CD4-positive, CD25-positive, alpha-beta regulatory T cell (primary cell): ENCODE measurements around the gene ACTL7A. TPM values are rescaled to one million over a fixed set of nuclear protein-coding genes. Genes with fewer than 3 reads are reported as not detected.
A peak's percentile ranks its signal among the peaks of the same experiment; 100 is the strongest.

Experiments
- ATAC-seq, 2 donors: fragments of 150-1000 bp; cut with Tn5 transposase; one replicate each; pipeline ENCODE4 v1.10.0; 2021; ENCODE audit warnings: low read depth in 2 of 2, moderate number of reproducible peaks in 2 of 2, moderate library complexity in 1 of 2
- DNase-seq, 3 donors: peaks; one replicate each; pipeline versions ENCODE4 v3.0.0 to v3.0.0-alpha.2; 2012 to 2022; ENCODE audit warnings: mixed read lengths in 1 of 3
- H3K27ac ChIP-seq: one replicate; pipeline ENCODE4 v1.7.0; 2013; ENCODE audit warnings: mild to moderate bottlenecking, low read length; ENCODE audit not compliant: insufficient read depth, poor library complexity, severe bottlenecking
- H3K27me3 ChIP-seq: one replicate; pipeline ENCODE4 v1.7.0; 2013; ENCODE audit warnings: low read length; ENCODE audit not compliant: control insufficient read depth, insufficient read depth
- H3K36me3 ChIP-seq: one replicate; pipeline ENCODE4 v1.7.0; 2013; ENCODE audit warnings: mild to moderate bottlenecking, low read length, moderate library complexity; ENCODE audit not compliant: control insufficient read depth, insufficient read depth
- H3K4me1 ChIP-seq: 2 replicates; pipeline ENCODE4 v1.7.0; 2013; ENCODE audit warnings: mild to moderate bottlenecking, low read length; ENCODE audit not compliant: insufficient read depth, control insufficient read depth, poor library complexity, severe bottlenecking
- H3K4me3 ChIP-seq: one replicate; pipeline ENCODE4 v1.7.0; 2013; ENCODE audit warnings: low read depth, mild to moderate bottlenecking, low read length, moderate library complexity
- H3K9me3 ChIP-seq, 2 experiments: 1 replicate in 1 of 2; 2 replicates in 1 of 2; pipeline ENCODE4 v1.7.0; 2013; ENCODE audit warnings: low read length in 2 of 2, mild to moderate bottlenecking in 1 of 2, moderate library complexity in 1 of 2; ENCODE audit not compliant: control insufficient read depth in 2 of 2
- H3K27ac Mint-ChIP-seq, 3 donors: one replicate each; pipeline ENCODE4 v1.8.0; 2020 to 2022; ENCODE audit warnings: mild to moderate bottlenecking in 3 of 3, mixed read lengths in 3 of 3, moderate library complexity in 2 of 3
- H3K27me3 Mint-ChIP-seq: one replicate; pipeline ENCODE4 v1.8.0; 2022; ENCODE audit warnings: mild to moderate bottlenecking, mixed read lengths
- H3K36me3 Mint-ChIP-seq: one replicate; pipeline ENCODE4 v1.8.0; 2020; ENCODE audit warnings: mixed read lengths
- H3K4me1 Mint-ChIP-seq, 4 donors: one replicate each; pipeline ENCODE4 v1.8.0; 2020 to 2022; ENCODE audit warnings: mixed read lengths in 4 of 4, mild to moderate bottlenecking in 1 of 4
- H3K4me3 Mint-ChIP-seq, 4 donors: one replicate each; pipeline ENCODE4 v1.8.0; 2020 to 2022; ENCODE audit warnings: mild to moderate bottlenecking in 4 of 4, mixed read lengths in 4 of 4, moderate library complexity in 3 of 4
- H3K9me3 Mint-ChIP-seq, 7 donors: one replicate each; pipeline ENCODE4 v1.8.0; 2020 to 2022; ENCODE audit warnings: mixed read lengths in 7 of 7, mild to moderate bottlenecking in 3 of 7, moderate library complexity in 2 of 7
- polyA plus RNA-seq, 4 donors: library from polyadenylated mRNA; unstranded; fragments of 300-500 nt; fragmentation: Illumina TruSeq; gene quantifications; one replicate each; pipeline ENCODE4 v1.2.3, GENCODE V29; 2021
- total RNA-seq: library from RNA; stranded (reverse); gene quantifications from one replicate; pipeline ENCODE4 v1.2.3, GENCODE V29; 2022

Gene ACTL7A
- total and polyA plus RNA-seq, 5 donors from 2014 or later: not detected

GRCh38 chr9:108859459-108860114 lies 2.5 kb upstream of the ACTL7A start:
- H3K9me3 Mint-ChIP-seq: peaks cover 0 to 4% (median 0%) of the 10 kb centered on the region in 7 donors
- H3K27ac ChIP-seq: no peak overlapping the region
- H3K27me3 ChIP-seq: no peaks in the 10 kb centered on the region
- H3K4me3 ChIP-seq: no peak overlapping the region
- H3K27ac Mint-ChIP-seq: no peak overlapping the region
- peaks cover 6% of the 10 kb centered on the region for H3K36me3 Mint-ChIP-seq
- DNase-seq (no peak), ATAC-seq (no peak)
- H3K27me3 Mint-ChIP-seq: no peaks in the 10 kb centered on the region
- H3K4me1 ChIP-seq: no peaks in the 10 kb centered on the region
- no peaks in the 10 kb centered on the region for H3K9me3 ChIP-seq
- no peak overlapping the region for H3K4me3 Mint-ChIP-seq
- no peaks in the 10 kb centered on the region for H3K36me3 ChIP-seq
- no peaks in the 10 kb centered on the region for H3K4me1 Mint-ChIP-seq

- Mint-ChIP-seq H3K27me3 (no peaks in the 10 kb centered on the region), H3K4me3 (no peak overlapping the region), H3K4me1 (no peaks in the 10 kb centered on the region), H3K36me3 (peaks cover 6% of the 10 kb centered on the region), H3K9me3 (peaks cover 0 to 4% (median 0%) of the 10 kb centered on the region in 7 donors), H3K27ac (no peak overlapping the region)
- no peaks in the 10 kb centered on the region for H3K4me1 ChIP-seq
- DNase-seq (no peak), ATAC-seq (no peak)
- H3K4me3 ChIP-seq: no peak overlapping the region
- no peaks in the 10 kb centered on the region for H3K27me3 ChIP-seq
- no peaks in the 10 kb centered on the region for H3K36me3 ChIP-seq
- no peaks in the 10 kb centered on the region for H3K9me3 ChIP-seq
- H3K27ac ChIP-seq: no peak overlapping the region
Observed at GRCh38 chr9:108860354-108860753, 1.7 kb upstream of the ACTL7A start.

GRCh38 chr9:108860764-108861163 lies 1.3 kb upstream of the ACTL7A start:
- no peak overlapping the region for H3K27ac ChIP-seq
- no peak overlapping the region for H3K4me3 ChIP-seq
- H3K27ac Mint-ChIP-seq: no peak overlapping the region
- H3K4me1 Mint-ChIP-seq: no peaks in the 10 kb centered on the region
- H3K4me1 ChIP-seq: no peaks in the 10 kb centered on the region
- H3K9me3 ChIP-seq: no peaks in the 10 kb centered on the region
- ATAC-seq (no peak), DNase-seq (no peak)
- peaks cover 0 to 4% (median 0%) of the 10 kb centered on the region in 7 donors for H3K9me3 Mint-ChIP-seq
- H3K27me3 ChIP-seq: no peaks in the 10 kb centered on the region
- H3K27me3 Mint-ChIP-seq: no peaks in the 10 kb centered on the region
- no peaks in the 10 kb centered on the region for H3K36me3 ChIP-seq
- peaks cover 6% of the 10 kb centered on the region for H3K36me3 Mint-ChIP-seq
- H3K4me3 Mint-ChIP-seq: no peak overlapping the region

- ATAC-seq: no peak
- H3K36me3 Mint-ChIP-seq: peaks cover 6% of the 10 kb centered on the region
Observed at GRCh38 chr9:108861464-108861863, 602 bp upstream of the ACTL7A start.

GRCh38 chr9:108863891-108864290 lies 1.8 kb downstream of the ACTL7A start:
- Mint-ChIP-seq H3K27me3 (no peaks in the 10 kb centered on the region), H3K9me3 (peaks cover 0 to 4% (median 0%) of the 10 kb centered on the region in 7 donors), H3K4me1 (peaks cover 0 to 2% (median 0%) of the 10 kb centered on the region in 4 donors), H3K4me3 (no peak overlapping the region), H3K27ac (no peak overlapping the region), H3K36me3 (peaks cover 14% of the 10 kb centered on the region)
- no peak overlapping the region for H3K4me3 ChIP-seq
- H3K9me3 ChIP-seq: no peaks in the 10 kb centered on the region
- DNase-seq (no peak), ATAC-seq (no peak)
- peaks cover 6% of the 10 kb centered on the region for H3K36me3 ChIP-seq
- no peak overlapping the region for H3K27ac ChIP-seq
- no peaks in the 10 kb centered on the region for H3K27me3 ChIP-seq
- H3K4me1 ChIP-seq: no peaks in the 10 kb centered on the region

More at GRCh38 chr9:108861464-108861863, 602 bp upstream of the ACTL7A start:
- Histone ChIP-seq H3K4me1 (no peaks in the 10 kb centered on the region), H3K27me3 (no peaks in the 10 kb centered on the region), H3K9me3 (no peaks in the 10 kb centered on the region), H3K36me3 (no peaks in the 10 kb centered on the region), H3K27ac (no peak overlapping the region), H3K4me3 (no peak overlapping the region)
- DNase-seq: no peak
- Mint-ChIP-seq H3K9me3 (peaks cover 0 to 4% (median 0%) of the 10 kb centered on the region in 7 donors), H3K4me1 (no peaks in the 10 kb centered on the region), H3K27ac (no peak overlapping the region), H3K27me3 (no peaks in the 10 kb centered on the region), H3K4me3 (no peak overlapping the region)

- peaks cover 12% of the 10 kb centered on the region for H3K36me3 ChIP-seq
- peaks cover 0 to 2% (median 0%) of the 10 kb centered on the region in 7 donors for H3K9me3 Mint-ChIP-seq
Observed at GRCh38 chr9:108864446-108864845, 2.4 kb downstream of the ACTL7A start.

GRCh38 chr9:108865037-108865436 lies 3.0 kb downstream of the ACTL7A start:
- peaks cover 0 to 2% (median 0%) of the 10 kb centered on the region in 4 donors for H3K4me1 Mint-ChIP-seq
- ATAC-seq (no peak), DNase-seq (no peak)
- Histone ChIP-seq H3K4me3 (no peak overlapping the region), H3K9me3 (no peaks in the 10 kb centered on the region), H3K36me3 (peaks cover 13% of the 10 kb centered on the region), H3K27me3 (no peaks in the 10 kb centered on the region), H3K4me1 (no peaks in the 10 kb centered on the region), H3K27ac (no peak overlapping the region)
- H3K36me3 Mint-ChIP-seq: peaks cover 22% of the 10 kb centered on the region
- H3K9me3 Mint-ChIP-seq: peaks cover 0 to 2% (median 0%) of the 10 kb centered on the region in 7 donors
- H3K27ac Mint-ChIP-seq: peak overlapping the region in 1 of 3 donors; percentile 41
- no peak overlapping the region for H3K4me3 Mint-ChIP-seq
- no peaks in the 10 kb centered on the region for H3K27me3 Mint-ChIP-seq

More at GRCh38 chr9:108864446-108864845, 2.4 kb downstream of the ACTL7A start:
- H3K27ac Mint-ChIP-seq: peak overlapping the region in 1 of 3 donors; percentile 41
- Histone ChIP-seq H3K9me3 (no peaks in the 10 kb centered on the region), H3K27me3 (no peaks in the 10 kb centered on the region), H3K27ac (no peak overlapping the region), H3K4me1 (no peaks in the 10 kb centered on the region), H3K4me3 (no peak overlapping the region)
- H3K27me3 Mint-ChIP-seq: no peaks in the 10 kb centered on the region
- no peak overlapping the region for H3K4me3 Mint-ChIP-seq
- no peak for ATAC-seq
- DNase-seq: no peak
- peaks cover 20% of the 10 kb centered on the region for H3K36me3 Mint-ChIP-seq
- peaks cover 0 to 2% (median 0%) of the 10 kb centered on the region in 4 donors for H3K4me1 Mint-ChIP-seq

- H3K4me3 ChIP-seq: no peak overlapping the region
- H3K27ac Mint-ChIP-seq: no peak overlapping the region
- H3K27me3 Mint-ChIP-seq: no peaks in the 10 kb centered on the region
Observed at GRCh38 chr9:108866001-108866420, 3.9 kb downstream of the ACTL7A start.

More at GRCh38 chr9:108866001-108866420, 3.9 kb downstream of the ACTL7A start:
- no peaks in the 10 kb centered on the region for H3K27me3 ChIP-seq
- H3K36me3 ChIP-seq: peaks cover 21% of the 10 kb centered on the region
- Mint-ChIP-seq H3K4me3 (no peak overlapping the region), H3K4me1 (peaks cover 0 to 2% (median 0%) of the 10 kb centered on the region in 4 donors), H3K9me3 (peaks cover 0 to 2% (median 0%) of the 10 kb centered on the region in 7 donors), H3K36me3 (peaks cover 32% of the 10 kb centered on the region)
- no peak for ATAC-seq
- no peaks in the 10 kb centered on the region for H3K4me1 ChIP-seq
- no peak overlapping the region for H3K27ac ChIP-seq
- no peaks in the 10 kb centered on the region for H3K9me3 ChIP-seq
- no peak for DNase-seq
